ENCODE measurements around the gene MYRIP. TPM values are rescaled to one million over a fixed set of nuclear protein-coding genes. Genes with fewer than 3 reads are reported as not detected.

The MYRIP gene
- total RNA-seq, 6 donors from 2014 or later, result 0.55 to 4.3 (median 2.1) TPM; not detected in 1

- no peaks in the 10 kb centered on the region for H3K27me3 ChIP-seq
- H3K36me3 ChIP-seq, result no peaks in the 10 kb centered on the region
- ATAC-seq (ENCODE audit: low FRiP score in 2 of 2) (no peak), DNase-seq (no peak)
- H3K27ac ChIP-seq, result no peak overlapping the region
- no peaks in the 10 kb centered on the region for H3K4me1 ChIP-seq
- no peaks in the 10 kb centered on the region for H3K9me3 ChIP-seq
- 64 to 75% methylated on average over 7 of the region's 7 CpGs for WGBS, 2 donors
- no peak for TF ChIP-seq EP300 (IDR thresholded peaks at IDR 0.05)
- no peak for TF ChIP-seq POLR2AphosphoS5 (IDR thresholded peaks at IDR 0.05)
- TF ChIP-seq POLR2A (IDR thresholded peaks at IDR 0.05), result no peak
- TF ChIP-seq CTCF (IDR thresholded peaks at IDR 0.05), result no peak
- H3K4me3 ChIP-seq, result no peak overlapping the region
Measured at GRCh38 chr3:39982665-39983357, 173.4 kb downstream of the MYRIP start.

GRCh38 chr3:39989746-39990145 lies 180.3 kb downstream of the MYRIP start:
- H3K36me3 ChIP-seq, result no peaks in the 10 kb centered on the region
- no peaks in the 10 kb centered on the region for H3K4me1 ChIP-seq
- no peak overlapping the region for H3K4me3 ChIP-seq
- TF ChIP-seq POLR2AphosphoS5 (IDR thresholded peaks at IDR 0.05) (no peak), CTCF (IDR thresholded peaks at IDR 0.05) (no peak), POLR2A (IDR thresholded peaks at IDR 0.05) (no peak), EP300 (IDR thresholded peaks at IDR 0.05) (no peak)
- no peak for ATAC-seq (ENCODE audit: low FRiP score in 2 of 2)
- WGBS, 2 donors, result 83 to 90% methylated on average over 2 to 3 of the region's 3 CpGs
- H3K27ac ChIP-seq, result no peak overlapping the region
- peaks cover 0 to 5% (median 0%) of the 10 kb centered on the region in 4 donors for H3K9me3 ChIP-seq
- H3K27me3 ChIP-seq, result no peaks in the 10 kb centered on the region
- no peak for DNase-seq

GRCh38 chr3:39990532-39990931 lies 181.1 kb downstream of the MYRIP start:
- WGBS, 2 donors, result 15 to 47% methylated on average over 1 of the region's 1 CpG
- Histone ChIP-seq H3K27me3 (no peaks in the 10 kb centered on the region), H3K4me3 (no peak overlapping the region), H3K36me3 (no peaks in the 10 kb centered on the region), H3K27ac (no peak overlapping the region), H3K4me1 (no peaks in the 10 kb centered on the region), H3K9me3 (peaks cover 0 to 5% (median 0%) of the 10 kb centered on the region in 4 donors)
- DNase-seq, result peak in 1 of 2 donors; percentile 24
- TF ChIP-seq POLR2A (IDR thresholded peaks at IDR 0.05), result no peak
- TF ChIP-seq POLR2AphosphoS5 (IDR thresholded peaks at IDR 0.05), result no peak
- TF ChIP-seq CTCF (IDR thresholded peaks at IDR 0.05), result peak; percentile 19 to 67 (median 44)
- no peak for TF ChIP-seq EP300 (IDR thresholded peaks at IDR 0.05)
- no peak for ATAC-seq (ENCODE audit: low FRiP score in 2 of 2)

- H3K27me3 ChIP-seq, result no peaks in the 10 kb centered on the region
- no peaks in the 10 kb centered on the region for H3K36me3 ChIP-seq
- DNase-seq, result no peak
- H3K4me3 ChIP-seq, result no peak overlapping the region
- no peak for ATAC-seq (ENCODE audit: low FRiP score in 2 of 2)
- H3K9me3 ChIP-seq, result no peaks in the 10 kb centered on the region
- WGBS, 2 donors, result 78 to 81% methylated on average over 3 of the region's 3 CpGs
- TF ChIP-seq CTCF (IDR thresholded peaks at IDR 0.05) (no peak), EP300 (IDR thresholded peaks at IDR 0.05) (no peak), POLR2A (IDR thresholded peaks at IDR 0.05) (no peak), POLR2AphosphoS5 (IDR thresholded peaks at IDR 0.05) (no peak)
- no peaks in the 10 kb centered on the region for H3K4me1 ChIP-seq
- no peak overlapping the region for H3K27ac ChIP-seq
Measured at GRCh38 chr3:40008796-40009195, 199.4 kb downstream of the MYRIP start.

GRCh38 chr3:40009991-40010390 lies 200.6 kb downstream of the MYRIP start:
- Histone ChIP-seq H3K4me3 (no peak overlapping the region), H3K27me3 (no peaks in the 10 kb centered on the region), H3K36me3 (no peaks in the 10 kb centered on the region), H3K27ac (no peak overlapping the region), H3K4me1 (no peaks in the 10 kb centered on the region), H3K9me3 (no peaks in the 10 kb centered on the region)
- no peak for ATAC-seq (ENCODE audit: low FRiP score in 2 of 2)
- DNase-seq, result no peak
- 73 to 90% methylated on average over 2 of the region's 2 CpGs for WGBS, 2 donors
- TF ChIP-seq POLR2A (IDR thresholded peaks at IDR 0.05) (no peak), CTCF (IDR thresholded peaks at IDR 0.05) (no peak), EP300 (IDR thresholded peaks at IDR 0.05) (no peak), POLR2AphosphoS5 (IDR thresholded peaks at IDR 0.05) (no peak)
